Stomach (tissue), 9 donors: Measurements from ENCODE around the gene CEP85L. TPM values are rescaled to one million over a fixed set of nuclear protein-coding genes. Genes with fewer than 3 reads are reported as not detected.

Experiments
- DNase-seq, 2 donors: peaks; one replicate each; pipeline versions ENCODE4 v3.0.0 to v3.0.0-alpha.2; 2013 to 2019
- H3K27ac ChIP-seq, 5 donors: fragments of 200-600 bp in 4 of 5; sonication (generic) in 4 of 5; one replicate each; pipeline ENCODE4 v1.5.1; 2013 to 2019; ENCODE audit warnings: mild to moderate bottlenecking in 1 of 5, moderate library complexity in 1 of 5
- H3K27me3 ChIP-seq, 3 donors: fragments of 200-600 bp; sonication (generic); one replicate each; pipeline ENCODE4 v1.5.1; 2017 to 2019; ENCODE audit warnings: mixed run types in 1 of 3
- H3K36me3 ChIP-seq, 4 donors: fragments of 200-600 bp; sonication (generic); 1 replicate in 3 of 4; 2 replicates in 1 of 4; pipeline ENCODE4 v1.5.1; 2016 to 2019
- H3K4me1 ChIP-seq, 4 donors: fragments of 200-600 bp; sonication (generic); one replicate each; pipeline ENCODE4 v1.5.1; 2016 to 2019
- H3K4me3 ChIP-seq, 4 donors: fragments of 200-600 bp; sonication (generic) in 3 of 4; one replicate each; pipeline ENCODE4 v1.5.1; 2016 to 2019; ENCODE audit warnings: mild to moderate bottlenecking in 1 of 4
- H3K9me3 ChIP-seq, 4 donors: fragments of 200-600 bp; sonication (generic); one replicate each; pipeline ENCODE4 v1.5.1; 2016 to 2019
- CTCF ChIP-seq, 7 experiments: fragments of 450-650 bp in 4 of 7; fragments of 200-600 bp in 3 of 7; sonication (generic) in 3 of 7; IDR thresholded peaks; one replicate each; pipeline ENCODE4 v1.5.1; 2016 to 2019; ENCODE audit warnings: antibody characterized with exemption in 7 of 7, control low read depth in 2 of 7, mild to moderate bottlenecking in 1 of 7
- EP300 ChIP-seq: sonication (generic); formaldehyde crosslinking; IDR thresholded peaks from one replicate; pipeline ENCODE4 v1.6.1; 2017; ENCODE audit warnings: antibody characterized with exemption
- POLR2A ChIP-seq, 4 donors: fragments of 450-650 bp; IDR thresholded peaks; one replicate each; pipeline ENCODE4 v1.6.1; 2016; ENCODE audit warnings: antibody characterized with exemption in 4 of 4, control low read depth in 2 of 4, mild to moderate bottlenecking in 1 of 4, moderate library complexity in 1 of 4
- POLR2AphosphoS5 ChIP-seq, 3 donors: sonication (generic); formaldehyde crosslinking; IDR thresholded peaks; one replicate each; pipeline ENCODE4 v1.6.1; 2016; ENCODE audit warnings: antibody characterized with exemption in 3 of 3
- WGBS, 5 donors: extraction: QIAGEN DNeasy Blood & Tissue Kit in 3 of 5; methylation state at CpG; one replicate each; pipeline versions ENCODE4 v1.1.5 to v1.1.7; 2013 to 2018; 5-methylcytosine and 5-hydroxymethylcytosine counted together
- intact Hi-C: fragments of 100-400 bp; cut with DNase I; formaldehyde crosslinking; loops from one replicate; pipeline ENCODE4 v1.15.1; 2023; ENCODE audit warnings: low total_unique reads
- polyA plus RNA-seq, 3 donors: library from polyadenylated mRNA; stranded (reverse); fragments of 200-250 nt; gene quantifications; one replicate each; pipeline ENCODE4 v1.2.3, GENCODE V29; 2013
- total RNA-seq, 5 donors: library from RNA; depleted of rRNA; stranded (reverse); fragments of >200 nt; gene quantifications; one replicate each; pipeline versions ENCODE4 v1.1.0 to v1.2.3, GENCODE V29; 2014 to 2016
- donor health status: healthy with polysubstance abuse.
- donor health status: Bipolar disorder and iron deficiency.
- donor health status: healthy.

CEP85L gene
- total and polyA plus RNA-seq, 8 donors: 1.5 to 67.7 (median 8.7) TPM

- intact Hi-C loops: loop anchor here (10.0 kb wide), 1 partner anchor 125 kb away; no protein-coding TSS in a partner anchor
- no peaks in the 10 kb centered on the region for H3K9me3 ChIP-seq
- H3K27ac ChIP-seq: peak overlapping the region; percentile 97 to 99 (median 98)
- peak in 1 of 2 donors; percentile 87 for DNase-seq
- H3K27me3 ChIP-seq: no peaks in the 10 kb centered on the region
- no peaks in the 10 kb centered on the region for H3K36me3 ChIP-seq
- H3K4me3 ChIP-seq: peak overlapping the region; percentile 79 to 96 (median 92)
- WGBS, 5 donors: 4 to 8% (median 5%) methylated on average over 17 of the region's 17 CpGs
- TF ChIP-seq POLR2A (IDR thresholded peaks at IDR 0.05) (no peak), EP300 (no peak), POLR2AphosphoS5 (IDR thresholded peaks at IDR 0.05) (peak in 1 of 3 donors; percentile 45)
- peaks cover 12 to 51% (median 39%) of the 10 kb centered on the region in 4 donors for H3K4me1 ChIP-seq
Observed at GRCh38 chr6:118649918-118650581, 1.3 kb downstream of the CEP85L start.

DNA sequence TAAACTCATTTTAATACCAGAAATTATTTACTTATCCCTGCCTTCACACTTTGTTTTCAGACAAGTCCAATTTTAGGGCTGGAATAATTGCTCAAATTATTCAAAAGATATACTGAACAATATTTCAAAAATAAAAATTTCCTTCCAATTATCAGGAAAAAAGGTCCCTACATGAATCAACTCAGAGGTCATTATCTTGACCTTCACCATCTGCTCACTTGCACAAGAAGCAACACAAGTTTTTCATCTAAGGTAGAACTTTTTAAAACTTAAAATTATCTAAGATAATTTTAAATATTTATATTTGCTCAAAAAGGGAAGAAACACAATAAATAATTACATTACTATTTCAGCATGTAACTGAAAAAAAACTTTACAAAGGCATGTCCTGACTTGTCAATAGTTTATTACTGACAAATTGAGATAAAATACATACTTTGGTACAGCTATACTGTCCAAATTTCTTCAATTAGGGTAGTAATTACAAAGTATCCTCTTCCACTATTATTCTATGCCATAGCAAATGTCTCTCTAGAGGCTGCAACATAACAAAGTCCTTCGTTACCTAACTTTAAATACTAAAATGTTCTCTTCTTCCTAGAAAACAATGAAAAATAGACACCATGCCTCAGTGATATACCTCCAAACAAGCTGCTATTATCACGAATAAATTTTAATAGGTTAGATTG is 2.4 kb downstream of the CEP85L start:
- intact Hi-C loops: loop anchor here (10.0 kb wide), 1 partner anchor 126 kb away; no protein-coding TSS in a partner anchor
- Histone ChIP-seq H3K9me3 (no peaks in the 10 kb centered on the region), H3K4me3 (peak overlapping the region; percentile 79 to 96 (median 92)), H3K4me1 (peaks cover 14 to 60% (median 46%) of the 10 kb centered on the region in 4 donors), H3K36me3 (no peaks in the 10 kb centered on the region), H3K27me3 (no peaks in the 10 kb centered on the region), H3K27ac (peak overlapping the region in 2 of 5 donors; percentile 45 to 98)
- WGBS, 5 donors: 21 to 29% (median 24%) methylated on average over 2 of the region's 2 CpGs
- DNase-seq: no peak
- TF ChIP-seq CTCF (IDR thresholded peaks at IDR 0.05) (no peak), POLR2AphosphoS5 (IDR thresholded peaks at IDR 0.05) (no peak), POLR2A (IDR thresholded peaks at IDR 0.05) (no peak), EP300 (no peak)

DNA sequence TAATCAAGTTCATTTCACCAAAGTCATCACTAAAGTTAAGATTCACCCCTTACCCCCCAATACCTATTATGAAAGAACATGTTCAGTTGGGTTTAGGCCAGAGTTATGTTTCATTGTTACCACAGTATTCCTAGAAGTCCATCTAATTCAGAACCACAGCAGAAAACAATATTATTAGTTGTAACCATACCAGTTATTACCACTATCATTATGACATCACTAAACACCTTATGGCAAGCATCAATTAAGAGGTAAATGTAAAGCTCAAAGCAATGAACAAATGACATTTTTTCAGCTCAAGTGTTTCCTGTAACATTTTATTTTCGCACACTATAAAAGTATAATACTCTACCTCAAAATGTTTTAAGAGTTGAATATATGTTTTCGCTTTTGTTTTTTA is 4.4 kb downstream of the CEP85L start:
- 92 to 98% (median 96%) methylated on average over 2 of the region's 2 CpGs for WGBS, 5 donors
- DNase-seq: no peak

DNA sequence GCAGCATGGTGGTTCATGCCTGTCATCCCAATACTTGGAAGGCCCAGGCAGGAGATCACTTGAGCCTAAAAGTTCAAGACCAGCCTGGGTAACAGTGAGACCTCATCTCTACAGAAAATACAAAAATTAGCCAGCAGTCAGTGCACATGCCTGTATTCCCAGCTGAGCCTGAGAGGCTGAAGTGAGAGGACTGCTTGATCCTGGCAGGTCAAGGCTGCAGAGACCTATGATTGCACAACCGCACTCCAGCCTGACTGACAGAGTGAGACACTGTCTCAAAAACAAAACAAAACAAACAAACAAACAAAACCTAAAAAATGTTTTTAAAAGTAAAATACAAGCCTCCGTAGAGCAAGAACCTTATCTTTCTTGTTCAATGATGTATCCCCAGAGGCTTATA is 6.0 kb downstream of the CEP85L start:
- 61 to 85% (median 83%) methylated on average over 2 of the region's 2 CpGs for WGBS, 5 donors

More for the DNA sequence above, 4.4 kb downstream of the CEP85L start:
- Histone ChIP-seq H3K4me1 (peaks cover 14 to 71% (median 54%) of the 10 kb centered on the region in 4 donors), H3K9me3 (no peaks in the 10 kb centered on the region), H3K27ac (no peak overlapping the region), H3K36me3 (no peaks in the 10 kb centered on the region), H3K4me3 (no peak overlapping the region), H3K27me3 (no peaks in the 10 kb centered on the region)
- no peak for TF ChIP-seq EP300
- no peak for TF ChIP-seq POLR2A (IDR thresholded peaks at IDR 0.05)
- TF ChIP-seq CTCF (IDR thresholded peaks at IDR 0.05): no peak
- no peak for TF ChIP-seq POLR2AphosphoS5 (IDR thresholded peaks at IDR 0.05)
- intact Hi-C loops: loop anchor here (10.0 kb wide), 1 partner anchor 128 kb away; no protein-coding TSS in a partner anchor

More for the DNA sequence above, 6.0 kb downstream of the CEP85L start:
- Histone ChIP-seq H3K36me3 (no peaks in the 10 kb centered on the region), H3K27ac (no peak overlapping the region), H3K27me3 (no peaks in the 10 kb centered on the region), H3K9me3 (no peaks in the 10 kb centered on the region), H3K4me1 (peaks cover 14 to 84% (median 63%) of the 10 kb centered on the region in 4 donors), H3K4me3 (no peak overlapping the region)
- DNase-seq: no peak
- intact Hi-C loops: loop anchor here (10.0 kb wide), 1 partner anchor 129 kb away; no protein-coding TSS in a partner anchor
- no peak for TF ChIP-seq CTCF (IDR thresholded peaks at IDR 0.05)
- no peak for TF ChIP-seq POLR2A (IDR thresholded peaks at IDR 0.05)
- no peak for TF ChIP-seq POLR2AphosphoS5 (IDR thresholded peaks at IDR 0.05)
- TF ChIP-seq EP300: no peak
